NCI-H2081 (cell line): ENCODE data around the gene EGR1.
A peak's percentile ranks its signal among the peaks of the same experiment; 100 is the strongest.
"Not testable (repeated sequence)": the region's sequence is repeated elsewhere in the genome, so short reads cannot be mapped to it uniquely, and the experiment has no call there.

Experiments used
- DNase-seq, 2 experiments: peaks; one replicate each; lab custom pipeline; 2025; lab: John Stamatoyannopoulos, UW

The EGR1 gene

DNA sequence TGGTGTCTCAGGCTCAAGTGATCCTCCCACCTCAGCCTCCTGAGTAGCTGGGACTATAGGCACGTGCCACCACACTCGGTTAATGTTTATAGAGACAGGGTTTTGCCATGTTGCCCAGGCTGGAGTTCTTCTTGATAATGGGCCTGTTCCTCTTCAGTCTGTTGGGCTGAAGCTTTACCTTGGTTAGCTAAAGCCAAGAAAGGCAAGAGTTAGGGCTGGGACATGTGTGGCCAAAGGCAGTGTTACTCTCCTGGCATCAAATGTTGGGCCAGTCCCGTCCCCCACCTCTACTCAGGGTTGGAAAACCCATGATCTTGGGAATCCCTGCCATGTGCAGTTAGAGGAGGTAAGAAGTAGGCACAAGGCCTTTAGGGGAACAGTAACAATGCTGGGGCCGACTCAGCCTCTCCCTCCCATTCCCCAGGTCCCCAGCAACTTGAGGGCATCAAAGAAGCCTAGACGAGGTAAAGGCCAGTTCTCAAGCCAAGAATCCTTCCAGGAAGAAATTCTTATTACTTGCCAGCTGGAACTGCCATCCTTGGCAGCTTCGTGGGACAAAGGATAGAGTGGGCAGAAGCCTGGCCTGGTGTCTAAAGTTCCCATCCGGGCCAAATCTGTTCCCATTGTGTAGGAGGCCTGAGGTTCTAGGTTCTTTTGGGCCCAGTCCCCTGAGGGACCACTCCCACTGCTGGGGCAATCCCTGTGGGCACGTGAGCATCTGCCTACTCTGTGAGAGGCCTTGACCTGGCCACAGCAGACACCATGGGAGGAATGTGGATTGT is 4.5 kb downstream of the EGR1 start:
- DNase-seq = no peak

DNA sequence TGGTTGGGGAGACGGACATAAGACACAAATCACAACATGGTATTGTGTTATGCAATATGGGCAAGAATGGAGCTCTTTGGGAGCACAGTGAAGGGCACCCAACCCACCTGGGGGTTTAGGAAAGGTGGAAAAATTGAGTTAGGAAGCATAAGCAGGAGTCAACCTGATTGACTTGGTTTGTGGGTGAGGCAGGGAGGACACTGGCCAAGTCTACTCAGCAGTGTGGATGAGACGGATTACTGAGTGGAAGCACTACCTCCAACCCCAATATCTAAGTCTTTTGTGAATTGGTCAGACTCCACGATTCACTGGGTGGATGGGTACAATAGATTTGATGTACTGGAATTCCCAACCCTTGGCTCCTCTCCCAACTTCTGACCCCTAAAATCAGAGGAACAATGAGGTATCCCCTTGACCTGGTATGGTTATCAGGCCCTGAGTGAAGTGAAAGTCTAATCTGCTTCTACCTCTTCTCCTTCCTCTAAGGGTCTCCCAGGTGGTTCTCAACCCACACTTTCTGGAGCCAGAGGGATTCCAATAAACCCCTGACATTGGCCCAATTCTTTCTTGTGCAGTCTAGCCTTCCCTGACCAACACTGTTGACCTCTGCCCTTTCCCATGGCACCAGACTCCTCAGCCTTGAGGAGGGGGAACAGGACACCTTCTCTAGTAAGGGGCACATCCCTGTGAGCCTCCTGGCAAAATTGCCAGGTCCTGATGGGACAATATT is 5.2 kb downstream of the EGR1 start:
- no peak for DNase-seq

DNA sequence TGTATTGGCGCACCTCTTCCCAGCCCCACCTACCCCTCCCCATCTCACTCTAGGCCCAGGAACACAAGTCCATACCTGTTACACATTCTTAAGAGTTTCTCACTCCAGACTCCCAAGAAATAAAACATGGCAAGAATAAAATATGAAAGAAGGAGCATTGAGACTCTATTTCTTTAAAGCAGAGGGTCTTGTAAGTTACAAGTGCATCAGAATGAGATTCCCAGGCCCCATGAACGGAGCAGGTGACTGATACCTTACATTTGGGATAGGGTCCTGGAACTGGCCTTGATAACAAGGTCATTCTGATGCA is 5.7 kb downstream of the EGR1 start:
- no peak for DNase-seq

DNA sequence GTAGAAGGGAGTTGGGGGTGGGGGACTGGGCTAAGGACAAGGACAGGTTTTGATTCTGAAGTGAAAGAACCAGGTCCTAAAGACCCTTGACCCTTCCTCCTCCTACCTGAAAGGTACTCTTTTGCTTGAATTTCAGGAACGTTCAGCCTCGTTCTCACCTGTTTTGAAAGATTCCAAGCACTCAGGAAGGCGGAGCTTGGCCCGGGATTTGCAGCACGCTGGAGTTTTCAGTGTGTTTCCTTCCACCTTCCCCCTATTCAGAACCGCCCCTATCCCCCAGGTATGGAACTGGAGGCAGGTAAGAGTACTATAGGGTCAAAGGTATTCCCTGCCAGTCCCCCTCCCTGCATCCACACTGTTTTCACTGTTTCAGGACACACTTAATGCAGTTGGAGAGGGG is 7.1 kb downstream of the EGR1 start:
- no peak for DNase-seq

DNA sequence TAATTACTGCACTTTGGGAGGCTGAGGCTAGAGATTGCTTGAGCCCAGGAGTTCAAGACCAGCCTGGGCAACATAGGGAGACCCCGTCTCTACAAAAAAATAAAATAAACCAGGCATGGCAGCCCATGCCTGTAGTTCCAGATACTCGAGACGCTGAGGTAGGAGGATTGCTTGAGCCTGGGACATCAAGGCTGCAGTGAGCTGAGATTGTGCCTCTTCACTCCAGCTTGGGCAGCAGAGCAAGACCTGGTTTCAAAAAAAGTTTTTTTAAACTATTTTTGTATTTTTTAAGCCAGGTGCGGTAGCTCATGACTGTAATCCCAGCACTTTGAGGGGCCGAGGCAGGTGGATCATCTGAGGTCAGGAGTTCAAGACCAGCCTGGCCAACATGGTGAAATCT is 7.9 kb downstream of the EGR1 start:
- not testable (repeated sequence) for DNase-seq

DNA sequence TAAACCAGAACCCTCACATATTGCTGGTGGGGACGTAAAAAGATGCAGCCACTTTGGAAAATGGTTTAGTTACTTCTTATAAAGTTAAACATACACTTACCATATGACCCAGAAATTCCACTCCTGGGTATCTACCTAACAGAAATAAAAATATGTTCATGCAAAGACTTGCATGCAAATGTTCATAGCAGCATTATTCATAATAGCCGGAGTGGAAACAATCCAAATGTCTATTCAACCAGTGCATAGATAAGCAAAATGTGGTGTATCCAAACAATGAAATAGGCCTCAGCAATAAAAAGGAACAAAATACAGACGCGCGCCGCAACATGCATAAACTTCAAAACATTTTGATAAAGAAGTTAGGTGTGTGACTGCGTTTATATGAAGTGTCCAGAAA is 11.6 kb downstream of the EGR1 start:
- no peak for DNase-seq

DNA sequence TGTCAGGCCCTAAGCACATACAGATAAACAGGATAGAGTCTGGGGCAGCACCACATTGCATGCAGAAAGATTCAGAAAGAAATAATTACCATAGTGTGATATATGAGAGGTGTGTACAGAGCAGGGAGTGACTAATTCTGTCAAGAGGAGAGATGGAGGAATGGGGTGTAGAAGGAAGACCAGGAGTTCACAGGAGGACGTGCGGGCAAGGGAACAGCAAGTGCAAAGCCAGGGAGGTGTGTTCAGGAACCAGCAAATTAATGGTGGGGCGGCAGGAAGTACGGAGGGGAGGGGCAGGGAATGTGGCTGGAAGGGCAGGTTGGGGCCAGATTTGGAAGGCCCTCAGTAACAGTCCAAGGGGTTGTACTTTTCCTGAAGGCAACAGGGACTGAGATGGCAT is 17.4 kb downstream of the EGR1 start:
- DNase-seq = no peak

DNA sequence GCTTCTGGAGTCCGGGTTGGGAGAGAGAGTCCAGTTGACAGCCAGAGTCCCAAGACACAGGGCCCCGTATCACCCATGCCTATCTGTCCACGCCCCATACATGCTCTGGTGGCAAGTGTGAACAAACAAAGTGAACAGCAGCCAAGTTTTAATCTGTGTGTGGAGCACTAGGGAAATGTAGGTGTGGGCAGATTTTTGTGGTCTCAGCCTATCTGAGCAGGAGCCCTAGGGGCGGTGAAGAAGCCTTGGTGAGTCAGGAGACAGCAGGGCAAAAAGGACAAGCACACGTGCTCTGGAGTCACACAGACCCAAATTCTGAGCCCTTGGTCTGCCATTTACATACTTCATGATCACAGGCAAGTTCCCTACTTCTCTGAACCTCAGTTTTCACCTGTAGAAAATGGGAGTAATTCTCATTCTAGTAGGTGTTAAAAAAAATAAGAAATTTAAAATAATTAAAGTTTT is 23.2 kb downstream of the EGR1 start:
- no peak for DNase-seq

DNA sequence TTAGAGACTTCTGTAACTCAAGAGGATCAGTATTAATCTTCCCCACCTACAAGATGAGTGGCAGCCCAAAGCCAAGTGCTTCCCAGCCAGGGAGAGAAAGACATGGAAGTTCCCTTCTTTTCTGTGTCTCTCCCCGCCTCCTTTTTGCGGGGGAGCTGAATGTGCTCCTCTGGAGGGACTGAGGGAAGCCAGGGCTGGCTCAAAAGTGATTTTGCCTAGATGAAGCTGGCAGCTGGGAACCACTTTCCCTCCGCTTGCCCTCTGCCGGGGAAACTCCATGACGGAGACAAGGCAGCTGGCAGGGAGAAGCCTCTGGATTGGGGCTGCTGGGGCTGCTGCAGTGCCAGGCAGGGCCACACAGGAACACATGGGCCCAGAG is 24.4 kb downstream of the EGR1 start:
- DNase-seq = no peak

DNA sequence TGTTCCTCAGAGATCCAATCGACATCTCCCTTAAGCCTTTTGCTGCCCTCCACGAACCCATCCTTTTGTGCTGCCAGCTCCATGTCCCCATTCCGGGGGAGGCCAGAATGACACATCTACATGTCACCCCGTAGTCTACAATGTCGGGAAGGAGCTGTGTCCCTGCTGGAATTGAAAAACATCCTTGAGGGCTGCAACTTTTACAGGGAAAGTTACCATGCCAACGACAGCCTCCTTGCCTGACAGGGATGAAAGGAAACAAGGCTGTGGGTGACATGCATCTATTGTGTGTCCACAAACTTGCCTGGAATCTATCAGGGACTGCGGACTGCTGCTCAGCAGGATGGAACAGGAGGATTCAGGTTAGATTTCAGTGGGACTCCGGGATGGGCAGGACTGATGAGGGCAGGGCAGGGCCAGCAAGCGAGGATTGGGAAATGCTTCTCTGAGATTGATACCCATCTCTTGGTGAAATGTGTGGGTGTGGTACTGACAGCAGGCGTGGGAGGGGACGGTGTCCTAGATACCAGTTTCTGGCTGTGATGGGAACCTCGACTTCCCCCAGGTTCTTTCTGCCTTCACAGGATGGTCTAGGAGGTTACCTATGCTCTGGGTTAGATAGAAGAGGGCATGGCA is 25.5 kb downstream of the EGR1 start:
- no peak for DNase-seq

DNA sequence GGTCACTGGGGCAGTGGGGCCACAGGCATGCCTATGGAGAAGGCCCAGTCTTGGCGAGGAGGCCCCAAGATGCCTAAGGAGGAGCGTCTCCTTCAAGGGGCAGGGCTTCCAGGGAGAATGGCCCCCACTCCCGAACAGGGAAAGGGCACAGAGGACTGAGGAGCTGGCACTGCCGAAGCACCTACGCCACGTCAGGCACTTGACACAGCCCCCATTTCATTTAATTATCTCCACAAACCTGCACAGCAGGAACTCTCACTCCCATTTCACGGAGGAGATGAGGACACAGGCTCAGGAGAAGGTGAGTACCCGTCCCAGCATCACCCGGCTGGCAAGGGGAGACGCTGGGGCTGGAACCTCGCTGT is 26.0 kb downstream of the EGR1 start:
- no peak for DNase-seq

DNA sequence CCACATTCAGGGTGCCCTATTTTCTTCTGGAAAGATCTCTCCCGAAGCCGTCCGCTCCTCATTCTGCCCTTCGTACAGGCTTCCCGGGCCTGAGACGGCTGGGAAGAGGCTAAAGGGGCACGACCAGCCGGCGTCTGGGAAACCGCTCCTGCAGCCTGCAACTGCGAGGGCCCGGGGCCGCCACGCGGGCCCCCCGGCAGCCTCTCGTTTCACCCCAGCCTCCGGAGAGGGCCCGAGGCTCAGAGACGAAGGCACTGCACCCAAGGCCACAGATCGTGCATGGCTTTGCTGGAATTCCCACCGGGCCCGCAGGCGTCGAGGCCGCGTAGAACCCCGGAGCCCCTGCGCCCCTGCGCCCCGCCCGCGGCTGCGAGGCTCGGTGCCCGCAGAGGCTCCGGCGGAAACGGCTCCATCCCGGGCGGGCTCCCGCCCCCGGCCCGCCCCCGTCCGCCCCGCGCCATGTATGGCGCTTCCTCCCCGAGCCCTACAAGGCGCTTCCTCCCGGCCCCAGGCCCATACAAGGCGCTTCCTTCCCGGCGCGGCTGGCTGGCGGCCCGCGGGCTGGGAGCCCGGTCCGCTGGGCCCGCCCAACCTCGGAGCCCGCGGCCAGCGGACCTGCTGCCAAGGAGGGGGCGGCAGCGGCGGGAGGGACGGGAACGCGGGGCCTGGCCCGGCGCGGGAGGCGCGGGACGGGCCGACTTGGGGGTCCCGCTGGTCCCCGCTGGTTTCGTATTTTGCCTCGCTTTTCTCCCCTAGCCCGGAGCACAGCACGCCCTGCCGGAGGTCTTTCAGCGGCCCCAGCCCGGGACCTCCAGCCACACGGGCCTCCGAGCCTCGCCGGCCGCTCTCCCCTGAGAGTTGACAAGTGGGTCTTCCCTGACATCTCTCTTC is 26.6 kb downstream of the EGR1 start:
- DNase-seq = peak; percentile 85 to 86

DNA sequence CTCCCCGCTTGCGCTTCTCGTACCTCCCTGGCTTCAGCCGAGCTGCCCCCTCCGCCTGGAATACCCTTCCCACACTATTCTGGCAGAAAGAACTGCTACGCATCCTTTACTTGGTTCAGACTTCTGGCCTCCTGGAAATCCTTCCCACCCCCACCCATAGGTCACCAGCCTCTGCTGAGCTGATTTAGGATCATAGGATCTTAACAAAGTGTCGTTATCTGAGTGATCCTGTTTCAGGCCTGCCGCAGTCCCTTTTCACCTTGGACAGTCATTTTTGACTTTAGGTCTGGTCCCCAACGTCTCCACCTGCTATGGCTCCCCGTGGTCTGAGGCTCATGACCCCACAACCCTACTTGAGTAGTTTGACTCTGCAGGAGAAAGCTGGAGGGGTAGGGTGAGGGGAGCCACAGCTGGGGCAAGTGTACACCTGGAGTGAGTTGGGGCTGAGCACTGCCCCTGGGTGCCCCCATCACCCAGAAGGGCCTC is 27.3 kb downstream of the EGR1 start:
- no peak for DNase-seq

DNA sequence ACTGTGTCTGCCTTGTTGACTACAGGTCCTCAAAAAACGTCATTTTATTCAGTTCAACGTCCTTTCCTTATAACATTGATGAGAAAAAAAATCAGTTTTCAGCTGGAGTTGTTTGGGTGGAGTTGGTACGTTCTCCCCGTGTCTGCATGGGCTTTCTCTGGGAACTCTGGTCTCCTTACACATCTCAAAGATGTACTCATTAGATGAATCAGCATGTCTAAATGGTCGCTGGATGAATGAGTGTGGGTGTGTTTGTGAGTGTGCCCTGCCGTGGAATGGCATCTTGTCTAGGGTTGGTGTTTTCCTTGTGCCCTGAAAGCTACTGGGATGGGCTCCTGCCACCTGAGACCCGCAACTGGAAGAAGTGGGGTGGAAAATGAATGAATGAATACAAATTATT is 30.1 kb downstream of the EGR1 start:
- DNase-seq = no peak

DNA sequence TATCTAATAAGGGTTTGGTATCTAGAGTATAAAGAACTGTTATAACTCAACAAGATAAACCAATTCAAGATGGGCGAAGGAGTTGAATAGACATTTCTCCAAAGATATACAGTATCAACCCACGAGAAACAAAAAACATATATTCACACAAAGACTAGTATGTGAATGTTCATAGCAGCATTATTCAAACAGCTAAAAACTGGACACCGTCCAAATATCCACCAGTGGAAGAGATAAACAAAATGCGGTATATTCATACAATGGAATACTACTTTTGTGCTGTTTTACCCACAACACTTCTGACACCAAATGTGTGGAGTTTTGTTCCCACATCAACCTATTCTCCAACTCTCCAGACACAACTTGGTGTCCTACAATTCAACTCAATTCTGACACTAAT is 33.1 kb downstream of the EGR1 start:
- DNase-seq = no peak

DNA sequence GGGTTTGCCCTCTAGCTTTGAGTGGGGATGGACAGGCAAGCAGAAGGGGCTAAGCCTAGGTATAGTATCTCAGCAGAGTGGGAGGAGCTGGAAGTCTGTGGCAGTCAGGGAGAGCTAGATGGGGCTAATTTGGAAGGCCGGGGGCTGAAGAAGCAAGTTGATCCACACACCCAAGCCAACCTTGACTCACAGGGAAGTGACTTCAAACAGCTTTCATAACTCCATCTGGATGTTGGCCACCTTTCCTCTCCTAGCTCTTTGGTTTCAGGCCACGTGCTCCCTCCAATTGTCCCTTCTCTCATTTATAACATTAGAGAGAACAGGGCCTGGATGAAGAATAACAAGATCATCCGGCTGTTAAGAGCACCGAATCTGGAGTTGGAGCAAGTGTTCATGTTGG is 36.8 kb downstream of the EGR1 start:
- DNase-seq = no peak

DNA sequence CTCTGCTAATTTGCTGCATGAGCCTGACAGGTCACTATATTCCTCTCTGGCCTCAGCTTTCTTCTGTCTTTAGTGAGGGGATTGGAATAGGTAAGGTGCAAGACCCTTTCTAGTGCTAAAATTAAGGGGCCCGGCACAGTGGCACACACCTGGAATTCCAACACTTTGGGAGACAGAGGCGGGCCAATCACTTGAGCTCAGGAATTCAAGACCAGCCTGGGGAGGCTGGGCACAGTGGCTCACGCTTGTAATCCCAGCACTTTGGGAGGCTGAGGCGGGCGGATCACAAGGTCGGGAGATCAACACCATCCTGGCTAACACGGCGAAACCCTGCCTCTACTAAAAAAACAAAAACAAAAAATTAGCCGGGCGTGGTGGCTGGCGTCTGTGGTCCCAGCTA is 37.2 kb downstream of the EGR1 start:
- no peak for DNase-seq

DNA sequence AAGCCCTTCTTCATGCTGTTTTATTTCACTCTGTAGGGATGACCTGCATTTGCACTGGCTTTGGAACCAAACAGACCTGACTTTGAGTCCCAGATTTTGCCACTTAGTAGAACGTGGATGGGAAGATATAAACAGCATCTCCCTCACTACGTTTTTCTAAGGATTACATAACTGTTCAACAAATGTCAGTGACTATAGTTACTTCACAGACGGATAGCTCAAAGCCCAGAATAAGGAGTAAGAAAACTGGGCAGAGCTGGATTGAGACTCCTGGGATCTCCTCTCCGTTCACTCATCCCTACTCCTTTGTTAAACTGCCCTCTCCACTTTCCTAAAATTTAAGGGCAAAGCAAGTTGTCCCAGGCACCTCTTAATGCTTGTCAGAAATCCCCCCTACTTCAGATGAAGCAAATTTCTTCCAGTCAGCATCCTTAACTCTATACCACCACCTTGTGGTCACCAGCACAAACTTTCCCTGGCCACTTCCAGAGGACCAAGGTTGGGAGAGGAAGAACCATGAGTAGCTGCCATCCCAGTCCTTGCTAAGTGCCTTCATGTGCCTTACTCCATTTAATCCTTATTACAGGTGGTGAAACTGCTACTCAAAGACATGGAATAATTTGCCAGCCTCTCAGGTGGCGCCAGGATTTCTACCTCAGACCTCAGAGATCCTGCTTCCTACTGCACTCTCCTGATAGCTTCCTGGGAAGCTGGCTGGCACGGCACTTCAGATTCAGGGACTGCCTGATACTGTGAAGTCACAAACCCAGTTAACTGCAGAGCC is 38.4 kb downstream of the EGR1 start:
- peak; percentile 42 to 49 for DNase-seq

DNA sequence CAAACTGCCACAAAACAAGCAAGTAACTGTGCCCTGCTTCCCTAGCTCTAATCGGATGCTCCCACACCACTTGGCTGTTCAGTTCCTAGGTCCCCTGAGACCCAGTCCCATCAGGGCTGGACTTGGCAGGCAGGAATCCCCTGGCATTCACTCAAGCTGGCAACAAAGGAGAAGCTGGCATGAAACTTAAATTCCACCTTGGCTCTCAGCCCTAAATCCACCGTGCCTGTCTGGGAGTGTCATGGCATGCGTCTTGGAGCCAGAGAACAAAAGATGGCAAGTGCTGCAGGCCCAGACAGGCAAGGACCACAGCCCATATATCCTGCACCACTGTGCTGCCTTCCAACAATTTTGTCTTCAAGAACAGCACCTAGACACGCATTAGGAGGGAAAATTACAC is 39.5 kb downstream of the EGR1 start:
- DNase-seq = no peak

DNA sequence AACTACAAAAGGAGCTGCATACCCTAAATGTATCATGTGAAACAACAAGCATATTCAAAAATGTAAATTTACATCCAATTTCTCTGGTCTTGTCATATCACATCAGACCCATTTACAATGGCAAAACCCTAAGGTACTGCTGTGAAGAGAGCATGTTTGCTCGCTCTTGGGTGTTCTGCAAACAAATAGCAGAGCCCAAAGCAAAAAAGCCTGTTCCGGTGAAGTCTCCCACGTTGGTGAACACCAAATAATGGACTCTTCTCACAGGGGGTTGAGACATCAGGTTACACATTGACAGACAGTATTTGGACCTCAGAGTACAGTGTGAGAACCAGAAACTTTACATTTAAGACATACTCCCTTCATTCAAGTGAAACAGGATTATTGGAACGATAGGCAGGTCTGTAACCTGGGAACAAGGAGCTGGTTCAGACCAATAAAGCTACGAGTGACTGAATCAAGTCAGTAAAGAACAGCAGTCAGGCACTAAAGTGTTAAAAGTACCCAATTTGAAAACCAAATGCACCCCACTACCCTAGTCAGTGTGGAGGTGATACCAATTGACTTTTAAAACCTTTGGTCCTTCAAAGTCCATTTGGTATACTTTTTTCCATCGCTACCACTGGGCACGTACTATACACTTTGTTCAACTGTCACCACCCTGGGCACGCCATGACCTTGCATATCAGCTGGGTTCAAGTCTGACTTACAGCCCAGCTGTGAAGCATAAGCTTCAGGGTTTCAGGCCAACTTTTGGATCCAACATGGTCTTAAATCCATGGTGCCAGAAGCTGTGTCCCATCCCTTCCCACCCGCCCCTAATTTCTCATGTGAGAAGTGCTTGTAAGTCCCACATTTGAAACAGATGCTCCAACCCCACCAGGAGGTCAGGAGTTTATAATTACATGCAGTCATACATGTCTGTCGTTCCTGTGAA is 41.4 kb downstream of the EGR1 start:
- no peak for DNase-seq
